Measurements from ENCODE around the gene NAALADL2. TPM values are rescaled to one million over a fixed set of nuclear protein-coding genes. Genes with fewer than 3 reads are reported as not detected.
"Not testable (repeated sequence)": the region's sequence is repeated elsewhere in the genome, so short reads cannot be mapped to it uniquely, and the experiment has no call there.

NAALADL2 gene
- total RNA-seq, 1 donor from 2014 or later: 1.1 TPM

DNA sequence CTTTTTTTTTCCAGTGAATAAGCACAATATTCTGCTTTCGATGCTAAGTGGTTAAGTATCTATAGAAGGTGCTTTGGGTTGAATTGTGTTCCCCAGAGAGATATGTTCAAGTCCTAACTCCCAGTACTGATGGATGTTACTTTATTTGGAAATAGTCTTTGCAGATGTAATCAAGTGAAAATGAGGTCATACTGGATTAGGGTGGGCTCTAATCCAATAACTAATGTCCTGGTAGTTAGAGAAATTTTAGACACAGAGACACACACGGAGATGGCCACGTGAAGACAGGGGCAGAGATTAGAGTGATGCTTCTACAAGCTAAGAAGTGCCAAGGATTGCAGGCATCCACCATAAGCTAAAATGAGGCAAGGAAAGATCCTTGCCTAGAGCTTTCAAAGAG, 662.3 kb downstream of the NAALADL2 start:
- no peaks in the 10 kb centered on the region for H3K36me3 ChIP-seq (ENCODE audit: control insufficient read depth, insufficient read depth, low read length)
- H3K4me3 ChIP-seq (ENCODE audit: low read depth, low read length): no peak overlapping the region
- H3K27me3 ChIP-seq (ENCODE audit: control insufficient read depth, insufficient read depth, low read length): no peaks in the 10 kb centered on the region
- no peak for DNase-seq (ENCODE audit: low read depth)
- TF ChIP-seq, protein P1, sequence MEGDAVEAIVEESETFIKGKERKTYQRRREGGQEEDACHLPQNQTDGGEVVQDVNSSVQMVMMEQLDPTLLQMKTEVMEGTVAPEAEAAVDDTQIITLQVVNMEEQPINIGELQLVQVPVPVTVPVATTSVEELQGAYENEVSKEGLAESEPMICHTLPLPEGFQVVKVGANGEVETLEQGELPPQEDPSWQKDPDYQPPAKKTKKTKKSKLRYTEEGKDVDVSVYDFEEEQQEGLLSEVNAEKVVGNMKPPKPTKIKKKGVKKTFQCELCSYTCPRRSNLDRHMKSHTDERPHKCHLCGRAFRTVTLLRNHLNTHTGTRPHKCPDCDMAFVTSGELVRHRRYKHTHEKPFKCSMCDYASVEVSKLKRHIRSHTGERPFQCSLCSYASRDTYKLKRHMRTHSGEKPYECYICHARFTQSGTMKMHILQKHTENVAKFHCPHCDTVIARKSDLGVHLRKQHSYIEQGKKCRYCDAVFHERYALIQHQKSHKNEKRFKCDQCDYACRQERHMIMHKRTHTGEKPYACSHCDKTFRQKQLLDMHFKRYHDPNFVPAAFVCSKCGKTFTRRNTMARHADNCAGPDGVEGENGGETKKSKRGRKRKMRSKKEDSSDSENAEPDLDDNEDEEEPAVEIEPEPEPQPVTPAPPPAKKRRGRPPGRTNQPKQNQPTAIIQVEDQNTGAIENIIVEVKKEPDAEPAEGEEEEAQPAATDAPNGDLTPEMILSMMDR (IDR thresholded peaks at IDR 0.05; ENCODE audit: insufficient read depth, low read length, severe bottlenecking): no peak
- FAIRE-seq: no peak

DNA sequence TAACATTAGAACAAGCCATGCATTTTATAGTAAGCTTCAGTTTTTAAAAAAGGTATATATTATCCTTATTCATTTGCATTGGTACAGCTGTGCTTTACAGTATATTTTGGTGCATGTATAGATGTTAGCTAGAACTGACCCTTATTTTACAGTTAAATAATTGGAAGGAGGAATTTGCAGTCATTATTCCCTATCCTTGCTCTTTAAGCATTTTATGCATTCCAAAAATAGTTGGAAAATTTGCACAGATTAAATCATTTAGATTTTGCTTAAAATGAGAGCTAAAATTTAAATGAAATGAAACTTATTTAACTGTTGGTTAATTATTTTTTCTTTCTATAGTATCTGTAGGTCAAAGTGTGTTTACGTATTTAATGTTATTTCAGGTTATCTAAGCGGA, 667.1 kb downstream of the NAALADL2 start:
- peak overlapping the region; percentile 20 for H3K4me3 ChIP-seq (ENCODE audit: low read depth, low read length)
- no peak for FAIRE-seq
- H3K27me3 ChIP-seq (ENCODE audit: control insufficient read depth, insufficient read depth, low read length): no peaks in the 10 kb centered on the region
- H3K36me3 ChIP-seq (ENCODE audit: control insufficient read depth, insufficient read depth, low read length): no peaks in the 10 kb centered on the region
- TF ChIP-seq, protein P1 (IDR thresholded peaks at IDR 0.05; ENCODE audit: insufficient read depth, low read length, severe bottlenecking): no peak
- no peak for DNase-seq (ENCODE audit: low read depth)

DNA sequence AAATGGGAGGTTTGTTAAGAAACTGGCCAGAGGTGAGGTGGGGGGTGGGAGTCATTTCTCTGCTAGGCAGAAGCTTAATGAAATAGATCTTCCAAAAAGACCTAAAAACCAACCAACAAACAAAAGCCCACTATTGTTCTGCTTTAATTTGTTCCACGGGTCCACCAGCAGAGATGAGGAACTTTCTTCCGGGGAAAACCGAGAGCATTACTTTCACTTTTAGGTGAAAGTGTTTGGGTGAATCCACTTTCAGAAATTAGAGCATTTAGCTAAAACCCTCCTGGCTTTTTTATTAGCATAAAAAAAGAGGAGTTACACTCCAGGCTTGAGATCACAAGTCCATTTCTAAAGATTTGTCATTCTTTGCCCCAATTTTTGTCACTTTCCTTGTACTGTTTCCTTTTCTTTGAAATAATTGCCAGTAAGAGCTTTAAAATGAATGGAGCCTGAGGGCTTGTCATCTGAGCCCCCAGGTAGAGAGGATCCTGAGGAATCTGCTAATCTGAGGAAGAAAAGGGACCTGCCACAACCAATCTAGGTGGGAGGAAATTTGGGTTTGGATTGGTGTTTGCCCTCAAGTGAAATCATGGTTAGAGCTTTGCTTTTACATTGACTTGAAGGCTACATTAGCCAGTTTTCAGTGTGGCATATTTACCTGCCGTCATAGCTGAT, 667.6 kb downstream of the NAALADL2 start:
- TF ChIP-seq, protein P1 (IDR thresholded peaks at IDR 0.05; ENCODE audit: insufficient read depth, low read length, severe bottlenecking): no peak
- FAIRE-seq (no peak), DNase-seq (ENCODE audit: low read depth) (no peak)
- peak overlapping the region; percentile 20 for H3K4me3 ChIP-seq (ENCODE audit: low read depth, low read length)
- no peaks in the 10 kb centered on the region for H3K27me3 ChIP-seq (ENCODE audit: control insufficient read depth, insufficient read depth, low read length)
- H3K36me3 ChIP-seq (ENCODE audit: control insufficient read depth, insufficient read depth, low read length): no peaks in the 10 kb centered on the region

DNA sequence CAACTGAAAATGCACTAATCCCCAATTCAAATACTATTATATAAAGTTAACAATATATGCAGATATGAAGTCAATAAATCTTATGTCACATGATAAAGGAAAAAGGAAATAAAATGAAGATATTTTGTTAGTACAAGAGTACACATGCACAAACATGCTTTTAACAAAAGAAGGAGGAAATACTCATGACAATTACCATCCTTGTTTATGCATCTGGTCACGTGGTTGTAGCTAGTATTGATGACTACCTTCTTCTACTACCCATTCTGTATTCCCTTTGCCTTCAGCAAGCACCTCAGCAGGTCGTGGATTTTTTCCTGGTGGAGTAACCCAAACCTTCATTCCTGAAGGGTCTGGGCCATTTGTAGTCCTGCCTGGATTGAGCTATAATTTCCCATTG, 669.6 kb downstream of the NAALADL2 start:
- FAIRE-seq; H3K4me3 ChIP-seq (ENCODE audit: low read depth, low read length); H3K27me3 ChIP-seq (ENCODE audit: control insufficient read depth, insufficient read depth, low read length); H3K36me3 ChIP-seq (ENCODE audit: control insufficient read depth, insufficient read depth, low read length): not testable (repeated sequence)
- peak; percentile 53 for DNase-seq (ENCODE audit: low read depth)

DNA sequence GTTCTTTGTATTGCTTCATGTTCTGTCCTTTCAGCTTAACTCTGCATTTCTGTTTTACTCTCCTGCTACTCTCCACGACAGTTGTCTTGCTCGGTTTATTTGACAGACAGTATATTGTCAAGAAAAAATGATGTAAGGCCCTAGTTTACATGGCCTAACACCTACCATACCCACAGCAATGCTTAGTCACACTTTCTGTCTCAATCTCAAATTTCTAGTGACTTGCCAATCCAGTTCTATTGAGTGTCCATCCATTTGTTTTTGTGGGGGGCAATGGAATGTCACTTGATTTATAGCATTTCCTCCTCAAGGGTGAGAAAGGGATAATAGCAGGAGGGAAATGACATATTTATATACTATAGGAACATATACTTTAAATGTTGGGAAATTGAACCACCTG, 676.2 kb downstream of the NAALADL2 start:
- TF ChIP-seq, protein P1 (IDR thresholded peaks at IDR 0.05; ENCODE audit: insufficient read depth, low read length, severe bottlenecking): no peak
- no peak overlapping the region for H3K4me3 ChIP-seq (ENCODE audit: low read depth, low read length)
- no peaks in the 10 kb centered on the region for H3K36me3 ChIP-seq (ENCODE audit: control insufficient read depth, insufficient read depth, low read length)
- peak; percentile 47 for DNase-seq (ENCODE audit: low read depth)
- no peaks in the 10 kb centered on the region for H3K27me3 ChIP-seq (ENCODE audit: control insufficient read depth, insufficient read depth, low read length)
- no peak for FAIRE-seq

DNA sequence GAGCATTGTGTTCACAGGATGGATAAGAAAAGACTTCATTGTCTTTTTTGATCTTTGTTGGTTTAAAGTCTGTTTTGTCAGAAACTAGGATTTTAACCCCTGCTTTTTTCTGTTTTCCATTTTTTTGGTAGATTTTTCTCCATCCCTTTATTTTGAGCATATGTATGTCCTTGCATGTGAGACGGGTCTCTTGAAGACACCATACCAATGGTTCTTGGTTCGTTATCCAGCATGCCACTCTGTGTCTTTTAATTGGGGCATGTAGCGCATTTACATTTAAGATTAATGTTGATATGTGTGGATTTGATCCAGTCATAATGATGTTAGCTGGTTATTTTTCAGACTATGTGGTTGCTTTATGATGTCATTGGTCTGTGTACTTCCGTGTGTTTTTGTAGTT, 687.0 kb downstream of the NAALADL2 start:
- no peak for FAIRE-seq
- no peak for DNase-seq (ENCODE audit: low read depth)
- H3K4me3 ChIP-seq (ENCODE audit: low read depth, low read length): no peak overlapping the region
- TF ChIP-seq, protein P1 (IDR thresholded peaks at IDR 0.05; ENCODE audit: insufficient read depth, low read length, severe bottlenecking): no peak
- H3K27me3 ChIP-seq (ENCODE audit: control insufficient read depth, insufficient read depth, low read length): no peaks in the 10 kb centered on the region
- no peaks in the 10 kb centered on the region for H3K36me3 ChIP-seq (ENCODE audit: control insufficient read depth, insufficient read depth, low read length)

All from bronchial epithelial cell (primary cell).